Suppressor macrophage treated with lipopolysaccharide for 1 hour (primary cell): ENCODE measurements around the gene TNNT1.

Source experiments
- DNase-seq, 3 donors: peaks; one replicate each; pipeline ENCODE4 v3.0.0-alpha.2; 2020 to 2022

Gene TNNT1

DNA sequence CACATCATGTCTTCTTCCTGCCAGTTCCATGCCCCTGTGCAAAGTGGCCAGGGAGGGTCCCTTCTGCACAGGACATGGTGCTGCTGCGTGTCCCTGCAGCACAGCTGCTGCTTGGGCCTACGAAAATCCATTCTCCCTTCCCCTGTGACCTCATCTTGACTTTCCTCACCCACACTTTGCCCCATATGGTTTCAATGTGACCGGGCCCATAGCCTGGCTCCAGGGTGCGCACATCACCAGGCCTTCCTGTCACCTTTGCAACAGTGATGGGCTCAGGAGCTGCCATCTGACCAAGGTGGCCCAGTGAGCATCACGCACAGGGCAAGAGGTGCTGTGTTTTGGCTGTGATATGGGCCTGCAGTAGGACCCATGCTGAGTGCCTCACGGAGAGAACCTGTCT is 42.4 kb downstream of the TNNT1 start:
- no peak for DNase-seq

DNA sequence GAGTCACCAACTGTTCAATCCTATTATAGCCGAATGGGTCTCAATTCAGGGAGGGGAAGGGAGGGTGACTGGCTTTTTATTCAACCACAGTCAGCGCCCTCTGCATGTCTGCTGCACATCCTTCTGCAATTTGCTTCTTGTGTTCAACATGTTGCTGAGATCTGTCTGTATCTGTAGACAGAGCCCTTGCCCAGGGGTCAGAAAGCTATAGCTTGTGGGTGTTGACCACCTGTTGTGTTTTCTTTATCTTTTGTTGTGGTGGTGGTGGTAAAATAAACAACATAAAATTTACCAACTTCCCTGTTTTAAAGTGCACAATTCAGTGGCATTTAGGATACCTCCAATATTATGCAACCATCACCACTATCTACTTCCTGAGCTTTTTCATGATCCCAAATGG is 43.8 kb downstream of the TNNT1 start:
- no peak for DNase-seq

DNA sequence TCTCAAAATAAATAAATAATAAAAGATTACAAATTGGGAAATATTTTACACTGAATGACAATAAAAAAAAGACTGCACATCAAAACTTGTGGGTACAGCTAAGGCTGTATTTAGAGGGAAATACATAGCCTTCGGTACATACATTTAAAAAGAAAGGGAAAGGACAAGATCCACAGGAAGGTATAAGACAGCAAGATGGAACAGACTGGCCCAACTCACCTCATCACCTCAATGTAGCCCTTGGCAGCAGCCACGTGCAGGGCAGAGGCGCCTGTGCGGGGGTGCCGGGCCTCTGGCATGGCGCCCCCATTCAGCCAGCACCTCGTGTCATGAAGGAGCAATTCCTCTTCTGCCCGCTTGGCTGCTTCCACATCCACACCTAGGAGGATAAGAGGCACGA is 45.8 kb downstream of the TNNT1 start:
- no peak for DNase-seq

DNA sequence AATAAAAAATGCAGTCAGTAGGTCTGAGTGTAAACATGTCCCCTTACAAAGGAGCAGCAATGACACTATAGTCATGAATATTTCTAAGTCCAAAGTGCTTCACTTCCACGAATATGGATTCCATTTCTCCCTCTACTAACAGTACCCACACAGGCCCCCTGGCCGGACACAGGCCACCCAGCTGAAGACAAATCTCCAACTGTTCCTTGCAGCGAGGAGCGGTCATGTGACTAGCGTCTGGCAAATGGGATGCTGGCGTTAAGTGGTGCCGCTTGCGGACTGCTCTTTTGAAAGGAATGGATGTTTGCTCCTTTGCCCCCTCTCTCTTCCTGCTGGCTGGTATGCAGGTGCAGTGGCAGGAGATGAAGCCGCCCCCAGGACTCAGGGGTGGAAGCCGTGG is 47.7 kb downstream of the TNNT1 start:
- no peak for DNase-seq

DNA sequence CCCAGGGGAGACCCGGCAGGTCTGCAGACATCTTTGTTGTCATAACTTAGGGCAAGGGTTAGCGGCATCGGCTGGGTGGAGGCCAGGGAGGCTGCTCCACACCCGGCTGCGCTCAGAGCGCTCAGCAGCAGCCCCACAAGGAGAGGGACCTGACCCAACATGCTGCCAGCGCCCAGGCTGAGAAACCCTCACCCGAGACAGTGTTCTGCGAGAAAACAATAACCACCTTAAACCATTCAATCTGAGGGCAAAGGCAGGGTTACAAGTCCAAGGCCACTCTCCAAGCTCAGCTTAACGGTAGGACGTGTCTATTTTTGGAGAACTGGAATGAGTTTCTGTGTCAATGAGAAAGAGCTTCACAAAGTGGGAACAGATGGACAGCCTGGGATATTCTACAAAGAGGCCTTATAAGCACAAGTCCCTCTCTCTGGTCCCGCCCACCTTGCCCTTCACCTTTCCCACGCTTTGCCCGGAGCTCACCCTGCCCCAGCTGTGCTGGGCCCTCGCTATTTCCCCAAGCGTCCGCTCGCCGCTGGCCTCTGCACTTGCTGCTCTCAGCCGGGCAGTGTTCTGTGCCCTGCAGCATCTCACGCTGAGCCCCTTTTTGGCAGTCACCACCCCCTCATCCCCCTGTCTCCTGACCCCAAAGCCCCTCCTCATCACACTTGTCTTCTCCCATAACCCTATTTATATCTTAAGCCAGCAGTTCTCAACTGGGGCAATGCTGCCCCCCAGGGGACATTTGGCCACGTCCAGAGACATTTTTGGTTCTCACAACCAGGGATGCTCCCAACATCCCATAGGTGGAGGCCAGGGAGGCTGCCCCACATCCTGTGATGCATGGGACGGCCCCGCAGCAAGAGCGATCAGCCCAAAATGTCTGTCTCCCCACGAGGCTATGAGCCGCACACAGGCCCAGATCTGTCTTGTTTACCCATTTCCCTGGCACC is 49.2 kb downstream of the TNNT1 start:
- peak; percentile 29 to 47 (median 44) for DNase-seq

DNA sequence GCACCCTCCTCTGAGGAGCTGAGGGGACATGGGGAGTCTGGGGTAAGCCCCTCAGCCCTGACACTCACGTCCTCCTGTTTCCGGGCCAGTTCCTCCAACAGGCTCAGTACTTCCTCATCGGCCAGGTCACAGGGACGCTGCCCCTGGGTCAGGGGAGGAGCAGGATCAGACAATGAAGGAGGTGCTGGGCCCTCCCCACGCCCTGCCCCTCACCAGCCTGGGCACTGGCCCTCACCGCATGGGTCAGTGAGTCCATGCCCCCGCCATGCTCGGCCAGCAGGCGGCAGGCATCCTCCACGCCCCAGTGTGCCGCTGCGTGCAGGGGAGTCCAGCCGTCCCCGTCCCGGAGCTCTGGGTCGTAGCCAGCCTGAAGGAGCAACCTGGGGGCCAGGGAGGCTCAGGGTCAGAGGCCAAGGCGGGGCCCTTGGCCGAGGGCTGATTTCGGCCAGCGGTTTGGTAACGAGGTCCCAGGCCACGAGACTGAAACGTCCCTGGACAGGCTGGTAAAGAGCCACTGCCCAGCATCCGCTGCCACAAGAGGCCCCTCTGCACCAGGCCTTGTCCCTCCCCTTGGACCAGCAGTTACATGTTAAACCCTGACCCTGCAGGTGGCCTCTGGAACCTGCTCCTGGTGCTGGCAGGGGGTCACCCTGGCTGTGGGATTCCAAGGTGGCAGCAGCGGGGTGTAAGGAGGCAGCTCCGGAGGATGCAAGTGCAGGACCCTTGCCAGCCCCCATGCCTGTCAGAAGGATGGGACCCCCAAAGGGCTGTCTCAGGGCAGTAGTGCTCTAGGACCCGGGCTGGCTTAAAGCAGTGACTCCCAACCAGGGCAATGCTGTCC is 50.1 kb downstream of the TNNT1 start:
- DNase-seq, result peak; percentile 57 to 70 (median 70)

DNA sequence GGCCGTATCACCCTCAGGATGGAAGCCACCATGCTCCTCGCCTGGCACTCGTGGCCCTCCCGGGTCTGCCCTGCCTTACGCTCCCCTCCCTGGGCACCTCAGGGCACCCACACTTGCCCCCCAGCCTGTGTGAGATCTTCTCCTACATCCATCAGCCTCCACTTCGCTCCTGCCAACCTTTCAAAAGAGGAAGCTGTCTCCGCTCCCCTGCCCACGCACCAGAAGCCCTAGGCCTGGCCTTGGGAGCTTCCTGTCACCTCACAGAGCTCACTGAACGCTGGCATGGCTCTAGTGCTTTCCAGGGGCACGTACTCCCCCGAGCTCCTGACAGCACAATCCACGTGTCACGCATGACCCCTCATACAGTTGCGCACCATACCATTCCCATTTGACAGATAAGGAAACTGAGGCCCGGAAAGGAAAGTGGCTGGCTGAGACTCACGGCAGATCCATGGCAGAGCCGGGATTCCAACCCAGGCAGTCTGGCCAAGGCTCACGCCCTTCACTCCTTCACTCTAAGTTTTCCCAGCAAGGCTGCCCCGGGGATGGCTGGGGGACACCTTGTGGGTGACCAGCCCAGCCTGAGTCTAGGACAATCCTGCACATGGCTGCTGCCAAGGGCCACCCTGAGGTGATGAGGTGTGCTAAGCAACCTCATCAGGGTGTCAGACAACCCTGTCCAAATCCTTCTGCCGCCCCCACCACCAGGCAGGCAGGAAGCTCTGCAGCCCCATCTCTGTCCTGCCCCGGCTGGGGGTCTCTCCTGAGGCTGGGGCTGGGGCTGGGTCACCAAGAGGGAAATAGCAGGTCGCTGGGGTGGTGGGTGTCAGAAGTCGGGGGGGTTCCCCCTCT is 50.9 kb downstream of the TNNT1 start:
- DNase-seq, result peak; percentile 84 to 92 (median 88)

DNA sequence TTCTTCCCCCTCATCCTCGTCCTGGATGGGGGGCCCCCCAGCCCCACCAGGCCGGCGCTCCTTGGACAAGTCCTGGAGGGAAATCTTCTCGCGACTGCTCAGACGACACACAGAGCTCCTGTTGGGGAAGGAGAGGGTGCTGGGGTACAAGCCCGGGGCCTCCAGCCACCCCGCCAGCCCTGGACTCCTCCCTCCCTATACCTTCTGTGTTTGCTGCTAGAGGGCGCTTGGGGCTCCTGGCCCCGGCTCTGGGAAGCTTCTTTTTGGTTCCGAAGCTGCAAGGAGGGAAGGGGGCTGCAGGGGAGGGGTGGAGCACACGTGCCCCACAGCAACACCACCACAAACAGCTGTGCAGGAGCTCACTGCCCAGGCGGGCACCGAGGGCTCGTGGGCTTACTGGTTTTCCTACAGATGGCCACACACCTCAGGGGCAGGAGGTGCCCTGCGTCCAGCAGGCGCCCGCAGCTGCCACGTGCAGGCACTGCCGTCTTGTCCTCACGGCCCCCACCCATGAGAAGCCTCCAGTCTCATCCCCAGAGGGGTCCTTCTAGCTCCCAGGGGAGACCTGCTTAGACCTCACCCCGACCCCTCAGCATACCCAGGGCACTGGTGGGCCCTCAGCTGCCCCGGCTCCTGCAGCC is 52.8 kb downstream of the TNNT1 start:
- no peak for DNase-seq

DNA sequence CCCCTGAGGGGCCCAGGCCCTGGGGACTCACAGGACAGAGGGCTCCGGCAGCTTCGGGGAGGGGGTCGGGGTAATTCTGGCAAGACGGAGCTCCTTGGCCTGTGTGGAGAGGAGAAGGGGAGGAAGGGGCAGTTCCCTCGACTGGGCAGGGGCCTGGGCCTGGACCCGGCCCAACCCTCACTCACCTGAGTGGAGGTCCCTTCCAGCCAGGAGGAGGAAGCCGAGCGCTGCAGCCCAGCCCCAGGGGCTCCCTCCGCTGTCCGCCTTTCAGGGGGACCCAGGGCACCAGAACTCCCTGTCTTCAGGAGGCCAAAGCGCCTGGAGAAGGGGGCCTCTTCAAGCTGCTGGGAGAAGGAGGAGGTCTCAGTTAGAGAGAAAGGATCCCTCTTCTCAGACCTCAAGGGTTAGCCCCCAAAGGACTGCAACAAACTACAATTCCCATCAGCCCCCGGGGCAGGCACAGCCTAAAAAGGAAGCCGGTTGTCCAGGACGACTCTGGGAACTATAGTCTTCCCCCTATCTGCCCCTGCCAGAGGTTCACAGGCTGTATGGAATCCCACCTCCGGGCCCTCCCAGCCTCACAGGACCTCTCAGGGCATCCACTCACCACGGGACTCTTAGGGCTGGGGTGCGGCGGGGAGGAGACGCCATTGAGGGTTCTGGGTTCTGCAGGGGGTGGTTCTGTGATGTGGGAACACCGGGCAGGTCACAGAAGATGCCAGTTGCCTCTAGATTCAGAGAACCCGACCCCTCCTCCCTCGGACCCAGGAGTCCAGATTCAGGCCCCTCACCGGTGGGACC is 53.5 kb downstream of the TNNT1 start:
- no peak for DNase-seq

DNA sequence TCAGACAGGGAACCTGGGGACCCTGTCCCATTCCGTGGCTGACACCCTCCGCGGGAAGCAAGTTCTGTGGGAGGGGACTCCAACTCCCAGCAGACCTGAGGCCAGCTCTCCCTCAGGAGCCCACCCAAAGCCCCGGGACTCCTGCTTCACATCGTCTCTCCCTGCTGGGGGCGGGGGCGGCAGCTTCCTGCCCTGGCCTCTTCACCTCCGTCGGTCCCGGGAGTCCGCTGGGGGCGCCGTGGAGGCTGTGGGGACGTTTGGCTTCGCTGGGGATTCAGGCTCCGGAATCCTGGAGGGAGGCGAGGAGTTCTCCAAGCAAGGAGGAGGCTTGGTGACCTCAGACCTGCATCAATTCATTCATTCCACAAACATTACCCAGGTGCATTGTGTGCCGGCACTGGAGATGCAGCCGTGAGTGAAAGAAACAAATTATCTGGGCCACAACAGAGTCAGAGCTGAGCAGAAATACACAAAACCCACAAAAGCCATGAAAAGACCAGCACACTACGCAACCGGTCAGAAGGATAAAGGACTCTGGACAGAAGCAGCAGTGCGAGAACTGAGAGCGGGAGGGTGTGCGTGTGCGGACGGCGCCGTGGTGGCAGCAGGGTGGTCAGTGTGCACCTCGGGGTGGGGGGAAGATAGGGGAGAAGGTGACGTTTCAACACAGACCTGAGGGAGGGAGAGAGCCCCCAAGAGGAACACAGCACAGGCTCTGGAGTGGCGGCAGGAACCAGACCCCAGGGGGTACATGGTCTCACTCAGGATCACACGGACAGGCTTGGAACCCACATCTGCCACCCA is 54.3 kb downstream of the TNNT1 start:
- no peak for DNase-seq

DNA sequence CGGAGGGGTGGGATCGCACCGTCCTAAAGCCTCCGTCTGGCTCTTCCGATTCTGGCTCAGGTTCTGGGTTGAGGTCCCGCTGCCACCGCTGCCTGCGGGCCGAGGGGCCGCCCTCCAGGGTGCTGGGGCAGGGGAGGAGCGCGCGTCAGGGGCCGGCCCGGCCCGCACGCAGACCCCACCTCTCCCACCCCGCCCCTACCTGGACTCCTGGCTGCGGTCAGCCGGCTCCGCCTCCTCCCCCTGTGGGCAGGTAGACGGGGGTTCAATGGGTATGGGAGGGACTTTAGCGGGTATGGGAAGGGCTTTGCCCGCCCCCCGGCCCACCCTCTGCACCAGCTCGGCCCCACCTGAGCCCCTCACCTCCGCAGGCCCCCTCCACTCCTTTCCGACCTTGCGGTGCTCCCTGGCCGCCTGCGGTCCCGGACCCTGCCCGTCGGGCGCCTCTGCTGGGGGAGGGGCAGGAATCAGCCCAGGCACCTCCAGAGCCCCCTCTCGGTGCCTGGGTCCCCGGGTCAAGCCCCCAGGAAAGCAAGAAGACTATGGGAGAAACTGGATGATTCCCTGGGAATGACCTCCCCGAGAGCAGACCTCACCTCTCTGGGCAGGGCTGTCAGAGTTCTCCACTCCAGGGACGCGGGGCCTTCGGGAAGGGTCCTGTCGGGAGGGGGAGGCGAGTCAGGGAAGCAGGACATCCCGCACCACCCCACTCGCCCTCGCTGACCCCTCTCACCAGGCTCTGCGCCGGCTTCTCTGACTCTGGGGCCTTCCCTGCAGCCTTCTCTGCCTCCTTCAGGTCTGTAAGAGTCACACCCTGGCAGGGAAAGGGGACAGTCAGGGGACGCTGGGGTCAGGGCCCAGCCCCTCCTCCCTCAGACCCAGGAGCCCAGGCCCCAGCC is 56.3 kb downstream of the TNNT1 start:
- DNase-seq, result no peak

DNA sequence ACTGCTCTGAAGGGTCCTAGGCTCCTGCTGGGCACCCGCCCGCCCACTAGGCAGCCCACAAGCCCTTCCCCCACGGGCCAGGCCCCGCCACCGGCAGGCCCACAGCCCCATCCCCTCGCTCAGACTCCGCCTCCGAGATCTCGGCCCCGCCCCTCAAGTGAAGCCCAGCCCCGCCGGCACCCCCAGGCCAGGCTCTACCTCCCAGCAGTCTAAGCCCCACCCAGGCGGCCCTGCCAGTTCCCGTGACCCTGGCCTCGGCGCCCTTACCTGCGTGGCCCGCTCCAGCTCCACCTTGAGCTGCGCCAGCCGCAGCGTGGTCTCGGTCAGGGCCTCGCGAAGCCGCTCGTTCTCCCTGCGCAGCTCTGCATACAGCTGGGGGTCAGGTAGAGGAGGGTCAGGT is 57.1 kb downstream of the TNNT1 start:
- DNase-seq, result no peak

DNA sequence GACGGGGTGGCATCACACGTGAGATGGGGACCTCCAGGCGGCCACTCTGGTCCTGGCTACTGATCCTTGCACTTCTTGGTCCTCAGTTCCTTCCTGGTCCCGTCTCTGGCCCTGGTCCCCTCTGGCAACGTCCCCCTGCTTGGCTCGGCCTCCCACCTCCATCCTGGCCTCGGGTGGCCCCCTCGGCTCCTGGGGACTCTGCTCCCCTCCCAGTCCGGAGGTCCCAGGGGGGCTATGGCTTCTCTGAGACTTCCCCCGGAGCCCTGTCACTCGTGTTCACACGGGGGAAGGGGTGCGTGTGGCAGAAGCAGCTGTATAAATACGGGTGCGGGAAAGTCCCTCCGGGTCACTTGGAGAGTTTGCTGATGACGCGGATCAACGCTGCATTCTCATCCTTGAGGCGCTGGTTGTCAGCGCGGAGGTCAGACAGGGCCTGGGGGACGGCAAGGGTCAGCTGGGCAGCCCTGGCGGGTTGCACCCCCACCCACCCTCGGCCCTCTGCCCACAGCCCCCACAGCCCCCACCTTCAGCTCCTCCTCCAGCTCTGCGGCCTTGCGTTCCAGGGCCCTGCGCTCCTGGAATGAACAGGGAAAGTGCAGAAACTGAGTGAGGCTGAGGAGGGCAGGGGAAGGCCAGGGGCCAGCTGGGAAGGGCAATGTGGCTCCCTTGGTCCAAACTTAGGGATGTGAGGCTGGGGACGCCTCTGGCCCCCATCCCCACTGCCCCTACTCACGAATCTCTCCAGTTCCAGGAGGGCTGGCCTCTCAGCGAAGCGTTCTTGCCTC is 57.7 kb downstream of the TNNT1 start:
- no peak for DNase-seq

DNA sequence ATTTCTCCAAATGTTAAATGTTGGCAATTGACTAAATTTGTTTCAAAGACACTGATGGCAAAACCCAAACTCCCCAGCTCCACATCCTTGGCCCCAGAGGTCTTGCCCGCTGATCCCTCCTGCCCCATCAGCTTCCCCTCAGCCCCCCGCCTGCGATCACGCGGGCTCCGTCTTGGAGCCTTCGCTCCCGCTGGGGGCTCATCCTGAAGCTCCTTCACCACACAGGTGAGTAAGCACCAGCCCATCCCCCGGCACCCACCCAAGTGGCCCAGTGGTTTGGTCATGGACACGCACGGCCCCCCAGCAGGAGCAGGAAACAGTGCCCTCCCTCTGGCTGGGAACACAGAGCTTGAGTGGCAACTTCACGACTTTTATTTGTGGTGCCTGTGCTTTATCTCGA is 58.4 kb downstream of the TNNT1 start:
- DNase-seq, result no peak

DNA sequence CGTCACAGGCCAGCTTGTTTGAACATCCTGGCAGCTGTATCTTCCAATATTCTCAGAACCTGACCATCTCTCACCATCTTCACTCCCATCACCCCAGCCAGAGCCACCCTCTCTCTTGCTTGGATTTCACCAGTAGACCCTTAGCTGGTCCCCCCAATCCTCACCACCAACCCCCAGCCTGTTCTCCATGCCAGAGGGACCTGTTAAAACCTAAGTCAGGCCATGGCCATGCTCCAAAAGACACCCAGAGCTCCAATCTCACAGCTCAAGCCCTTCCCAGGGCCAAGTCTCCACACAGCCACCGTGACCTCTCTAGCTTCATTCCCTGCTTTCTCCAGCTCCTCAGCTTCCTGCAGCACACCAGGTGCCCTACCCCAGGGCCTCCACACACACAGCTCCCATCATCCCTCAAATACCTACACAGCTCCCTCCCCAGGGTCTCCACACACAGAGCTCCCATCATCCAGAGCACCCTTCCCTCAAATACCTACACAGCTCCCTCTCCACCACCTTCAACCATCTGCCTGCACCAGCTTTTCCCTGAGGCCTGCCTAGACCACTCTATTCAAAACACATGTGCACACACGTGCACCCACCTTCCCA is 59.6 kb downstream of the TNNT1 start:
- no peak for DNase-seq

DNA sequence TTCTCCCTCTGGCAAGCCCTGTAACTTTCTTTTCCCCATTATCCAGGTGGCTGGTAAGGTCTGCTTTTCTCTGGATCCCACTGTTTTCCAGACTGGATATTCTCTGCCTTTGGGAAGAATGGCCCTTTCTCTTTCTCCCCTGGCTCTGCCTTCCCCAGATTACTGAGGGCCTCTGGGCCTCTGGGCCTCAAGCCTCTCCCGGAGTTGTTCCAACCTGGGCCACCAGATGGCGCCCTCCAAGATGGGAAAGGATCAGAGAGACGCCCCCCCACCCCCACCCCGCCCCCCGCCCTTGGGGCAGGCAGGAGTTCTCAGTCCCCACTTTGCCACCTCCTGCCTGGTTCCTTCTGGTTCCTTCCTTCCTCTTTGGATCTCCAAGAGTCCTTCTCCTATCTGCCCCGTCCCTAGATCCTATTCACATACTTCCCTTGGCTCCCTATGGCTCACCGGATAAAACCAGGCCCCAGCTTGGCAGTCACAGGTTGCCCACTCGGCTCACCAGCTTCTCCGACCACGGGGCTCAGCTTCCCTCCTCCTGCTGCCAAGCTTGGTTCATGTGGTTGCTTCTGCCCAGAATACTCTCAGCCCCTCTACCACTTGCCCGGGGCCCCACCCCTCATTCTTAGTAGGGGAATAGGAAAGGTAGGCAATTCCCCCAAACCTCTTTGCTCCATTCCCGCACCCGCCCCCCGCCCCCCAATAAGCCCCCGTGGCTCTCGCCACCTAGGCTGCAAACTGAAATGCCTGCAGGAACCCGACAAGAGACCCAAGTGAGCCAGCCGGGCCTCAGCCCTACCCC is 60.3 kb downstream of the TNNT1 start:
- peak; percentile 78 to 86 (median 79) for DNase-seq

DNA sequence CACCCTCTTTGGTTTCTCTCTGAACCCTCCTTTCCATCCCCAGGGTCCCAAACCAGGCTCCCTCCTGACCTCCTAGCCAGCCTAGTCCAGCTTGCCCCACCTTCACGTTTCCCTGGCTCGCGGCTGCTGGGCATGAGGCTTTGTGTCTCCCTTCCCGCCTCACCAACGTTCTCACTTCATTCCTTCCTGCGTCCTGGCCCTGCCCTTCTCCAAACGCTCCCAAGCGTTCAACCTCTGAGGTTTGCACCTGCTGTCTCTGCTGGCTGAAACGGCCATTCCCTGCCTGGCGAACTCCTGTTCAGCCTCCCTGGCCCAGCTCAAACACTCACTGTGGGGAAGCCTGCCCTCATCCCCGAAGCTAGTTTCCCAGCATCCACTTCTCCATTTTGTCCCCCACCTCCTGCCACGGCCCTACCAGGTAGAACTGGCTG is 61.0 kb downstream of the TNNT1 start:
- DNase-seq, result no peak
